Nephron (organoid): ENCODE data around the gene ASTN2.

Experiments used
- H3K27ac Mint-ChIP-seq, 3 experiments: 2 replicates each; pipeline ENCODE4 v1.8.0; 2020; ENCODE audit warnings: mixed read lengths in 3 of 3, mild to moderate bottlenecking in 2 of 3, moderate library complexity in 1 of 3
- H3K27me3 Mint-ChIP-seq: 2 replicates; pipeline ENCODE4 v1.8.0; 2021; ENCODE audit warnings: low read depth, mild to moderate bottlenecking, moderate library complexity, mixed read lengths
- H3K36me3 Mint-ChIP-seq: 2 replicates; pipeline ENCODE4 v1.8.0; 2020; ENCODE audit warnings: low read depth, mixed read lengths
- H3K4me1 Mint-ChIP-seq: 2 replicates; pipeline ENCODE4 v1.8.0; 2020; ENCODE audit warnings: mixed read lengths
- H3K4me3 Mint-ChIP-seq, 3 experiments: 2 replicates each; pipeline ENCODE4 v1.8.0; 2020; ENCODE audit warnings: mild to moderate bottlenecking in 3 of 3, mixed read lengths in 3 of 3, moderate library complexity in 2 of 3
- H3K9me3 Mint-ChIP-seq: 2 replicates; pipeline ENCODE4 v1.8.0; 2020; ENCODE audit warnings: mixed read lengths
- CTCF ChIP-seq, 3 experiments: fragments of 200-600 bp; sonication (generic); IDR thresholded peaks; one replicate each; pipeline ENCODE4 v1.5.0; 2021; ENCODE audit warnings: antibody characterized with exemption in 3 of 3; ENCODE audit not compliant: unreplicated experiment in 3 of 3

Gene ASTN2

GRCh38 chr9:116632990-116633838 is 781.6 kb downstream of the ASTN2 start:
- H3K4me3 Mint-ChIP-seq, result no peak overlapping the region
- no peaks in the 10 kb centered on the region for H3K9me3 Mint-ChIP-seq
- no peaks in the 10 kb centered on the region for H3K27me3 Mint-ChIP-seq
- no peak overlapping the region for H3K27ac Mint-ChIP-seq
- TF ChIP-seq CTCF (IDR thresholded peaks at IDR 0.05; ENCODE audit: unreplicated experiment in 3 of 3), result no peak
- no peaks in the 10 kb centered on the region for H3K36me3 Mint-ChIP-seq
- peaks cover 12% of the 10 kb centered on the region for H3K4me1 Mint-ChIP-seq

- peaks cover 14% of the 10 kb centered on the region for H3K4me1 Mint-ChIP-seq
- no peaks in the 10 kb centered on the region for H3K27me3 Mint-ChIP-seq
- H3K4me3 Mint-ChIP-seq, result no peak overlapping the region
- no peaks in the 10 kb centered on the region for H3K9me3 Mint-ChIP-seq
- H3K27ac Mint-ChIP-seq, result no peak overlapping the region
- H3K36me3 Mint-ChIP-seq, result no peaks in the 10 kb centered on the region
- TF ChIP-seq CTCF (IDR thresholded peaks at IDR 0.05; ENCODE audit: unreplicated experiment in 3 of 3), result no peak
Observed at GRCh38 chr9:116629634-116630033, 785.2 kb downstream of the ASTN2 start.

- H3K36me3 Mint-ChIP-seq, result no peaks in the 10 kb centered on the region
- peak overlapping the region in 1 of 3 experiments; percentile 7 for H3K27ac Mint-ChIP-seq
Observed at GRCh38 chr9:116628716-116629115, 786.1 kb downstream of the ASTN2 start.

GRCh38 chr9:116627433-116627832 is 787.4 kb downstream of the ASTN2 start:
- H3K4me3 Mint-ChIP-seq, result no peak overlapping the region
- H3K36me3 Mint-ChIP-seq, result no peaks in the 10 kb centered on the region
- no peak overlapping the region for H3K27ac Mint-ChIP-seq
- H3K9me3 Mint-ChIP-seq, result no peaks in the 10 kb centered on the region
- peaks cover 22% of the 10 kb centered on the region for H3K4me1 Mint-ChIP-seq
- no peaks in the 10 kb centered on the region for H3K27me3 Mint-ChIP-seq
- no peak for TF ChIP-seq CTCF (IDR thresholded peaks at IDR 0.05; ENCODE audit: unreplicated experiment in 3 of 3)

More at GRCh38 chr9:116628716-116629115, 786.1 kb downstream of the ASTN2 start:
- no peaks in the 10 kb centered on the region for H3K27me3 Mint-ChIP-seq
- no peak overlapping the region for H3K4me3 Mint-ChIP-seq
- no peaks in the 10 kb centered on the region for H3K9me3 Mint-ChIP-seq
- peaks cover 15% of the 10 kb centered on the region for H3K4me1 Mint-ChIP-seq
- no peak for TF ChIP-seq CTCF (IDR thresholded peaks at IDR 0.05; ENCODE audit: unreplicated experiment in 3 of 3)

- H3K27me3 Mint-ChIP-seq, result no peaks in the 10 kb centered on the region
- no peaks in the 10 kb centered on the region for H3K9me3 Mint-ChIP-seq
- no peak overlapping the region for H3K27ac Mint-ChIP-seq
- TF ChIP-seq CTCF (IDR thresholded peaks at IDR 0.05; ENCODE audit: unreplicated experiment in 3 of 3), result no peak
- no peaks in the 10 kb centered on the region for H3K36me3 Mint-ChIP-seq
- no peak overlapping the region for H3K4me3 Mint-ChIP-seq
- H3K4me1 Mint-ChIP-seq, result peaks cover 22% of the 10 kb centered on the region
Observed at GRCh38 chr9:116626762-116627161, 788.1 kb downstream of the ASTN2 start.

GRCh38 chr9:116623715-116624114 is 791.1 kb downstream of the ASTN2 start:
- H3K4me1 Mint-ChIP-seq, result peaks cover 14% of the 10 kb centered on the region
- no peaks in the 10 kb centered on the region for H3K36me3 Mint-ChIP-seq
- no peak for TF ChIP-seq CTCF (IDR thresholded peaks at IDR 0.05; ENCODE audit: unreplicated experiment in 3 of 3)

More at GRCh38 chr9:116623715-116624114, 791.1 kb downstream of the ASTN2 start:
- Mint-ChIP-seq H3K9me3 (no peaks in the 10 kb centered on the region), H3K27me3 (no peaks in the 10 kb centered on the region), H3K4me3 (no peak overlapping the region), H3K27ac (no peak overlapping the region)
